GM21515 (cell line): ENCODE data around the gene BHLHE41.
A peak's percentile ranks its signal among the peaks of the same experiment; 100 is the strongest.

Experiments used
- ATAC-seq: cut with Tn5 transposase; IDR thresholded peaks from one replicate; pipeline ENCODE4 v1.9.1; 2021; ENCODE audit not compliant: unreplicated experiment

Gene BHLHE41

DNA sequence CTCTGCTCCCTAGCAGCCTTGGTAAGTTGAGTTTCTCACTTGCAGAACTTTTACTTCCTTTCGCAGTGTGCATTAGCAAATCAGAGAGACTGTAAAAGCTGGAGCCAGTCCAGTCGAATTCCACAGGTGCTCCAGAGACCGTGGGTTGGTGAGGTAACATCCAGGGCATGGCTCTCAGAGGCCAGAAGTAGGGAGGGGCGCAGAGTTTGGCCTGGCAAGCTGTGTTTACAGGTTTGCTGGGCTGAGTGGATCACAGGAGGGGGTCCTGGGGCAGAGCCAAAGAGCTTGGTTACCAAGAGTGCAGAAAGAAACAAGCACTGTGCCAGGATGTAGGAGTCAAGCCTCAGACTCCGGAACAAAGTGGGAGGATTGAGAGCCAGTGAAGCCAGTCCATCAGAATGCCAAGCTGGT is 10.2 kb upstream of the BHLHE41 start:
- no peak for ATAC-seq

DNA sequence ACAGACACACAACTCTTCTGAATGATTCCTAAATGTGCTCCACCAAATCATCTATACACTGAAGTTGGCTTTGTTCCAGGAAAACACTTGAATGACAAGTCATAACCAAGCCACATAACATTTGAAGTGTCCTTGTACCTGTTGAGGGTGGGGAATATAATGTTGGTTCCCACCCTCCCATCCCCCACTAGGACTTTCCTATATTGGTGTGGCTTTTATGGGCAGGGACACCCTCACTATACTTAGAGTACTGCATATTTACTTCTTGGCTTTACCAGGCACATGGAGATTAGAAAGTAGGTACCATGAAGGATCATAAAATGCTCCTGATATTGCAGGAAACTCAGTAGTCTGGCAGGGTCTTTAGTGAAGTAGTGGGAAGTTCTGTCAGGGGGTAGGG is 9.7 kb upstream of the BHLHE41 start:
- ATAC-seq, result no peak

DNA sequence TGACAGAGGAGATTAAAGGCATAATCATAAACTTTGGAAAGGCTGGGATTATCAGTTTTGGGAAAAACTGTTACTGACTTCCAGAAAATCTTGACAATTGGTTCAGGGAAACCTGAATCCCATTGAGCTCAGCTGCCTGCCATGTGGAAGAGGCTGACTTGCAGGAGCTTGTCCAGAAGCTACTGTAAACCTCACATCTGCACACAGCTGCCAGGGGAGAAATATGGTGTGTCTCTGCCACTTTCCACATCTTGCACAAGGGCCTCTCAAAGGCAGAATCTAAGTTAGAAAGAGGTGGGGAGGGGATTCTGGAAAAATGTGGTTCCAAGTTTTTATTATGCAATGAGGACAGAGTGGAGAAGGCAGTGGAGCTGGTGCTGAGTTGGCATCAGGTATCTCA is 8.7 kb upstream of the BHLHE41 start:
- ATAC-seq, result no peak

DNA sequence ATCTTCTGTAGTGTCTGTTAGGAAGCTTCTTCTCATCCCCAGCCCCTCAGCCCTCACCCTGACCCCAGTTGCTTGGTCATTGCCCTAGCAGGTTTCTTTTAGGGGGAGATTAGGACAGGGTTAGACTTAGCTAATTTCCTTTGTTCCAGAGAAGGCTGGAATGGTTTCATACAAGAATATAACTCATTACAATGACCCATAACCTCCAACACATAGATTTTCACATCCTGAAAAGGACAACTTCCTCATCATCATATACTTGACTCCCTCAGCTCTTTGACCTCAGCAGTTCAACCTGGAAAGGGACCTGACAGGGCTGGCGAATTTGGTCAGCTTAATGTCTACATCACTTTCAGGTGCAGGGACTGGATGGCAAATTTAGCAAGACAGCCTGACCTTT is 8.0 kb upstream of the BHLHE41 start:
- ATAC-seq, result no peak

DNA sequence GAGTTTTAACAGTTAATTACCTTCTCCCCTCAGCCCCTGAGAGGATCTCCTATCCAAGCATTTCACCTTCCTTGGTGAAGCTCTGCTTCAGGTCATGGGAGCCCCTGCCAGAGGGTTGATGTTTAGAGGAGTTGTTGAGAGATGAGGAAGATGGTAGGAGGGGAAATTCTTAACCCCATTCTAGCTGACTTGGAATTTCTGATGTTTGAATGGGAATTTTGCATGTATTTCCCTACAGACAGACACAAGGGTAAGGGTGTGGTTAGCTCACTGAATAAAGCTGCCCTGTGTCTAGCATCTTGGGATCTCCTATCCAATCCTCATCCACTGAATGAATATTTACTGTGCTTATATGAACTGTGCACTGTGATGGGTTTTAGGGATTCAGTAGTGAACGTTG is 7.1 kb upstream of the BHLHE41 start:
- ATAC-seq, result no peak

DNA sequence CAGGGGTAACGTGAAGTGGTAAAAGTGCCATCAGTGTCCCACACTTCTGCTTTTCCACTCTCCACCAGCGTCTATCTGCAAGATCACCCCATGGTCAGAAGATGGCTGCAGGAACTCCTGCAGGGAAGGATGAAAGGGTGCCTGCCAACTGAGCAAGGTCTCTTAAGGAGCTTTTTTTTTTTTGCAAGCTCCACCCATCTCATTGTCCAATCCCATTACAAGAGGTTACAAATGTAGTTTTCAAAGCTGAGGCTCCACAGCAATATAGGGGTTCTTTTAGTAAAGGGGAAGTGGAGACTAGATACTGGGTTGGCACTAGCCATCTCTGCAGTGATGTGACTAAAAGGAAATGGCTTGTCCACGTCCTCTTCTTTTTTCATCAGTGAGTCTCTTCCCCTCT is 5.9 kb upstream of the BHLHE41 start:
- no peak for ATAC-seq

DNA sequence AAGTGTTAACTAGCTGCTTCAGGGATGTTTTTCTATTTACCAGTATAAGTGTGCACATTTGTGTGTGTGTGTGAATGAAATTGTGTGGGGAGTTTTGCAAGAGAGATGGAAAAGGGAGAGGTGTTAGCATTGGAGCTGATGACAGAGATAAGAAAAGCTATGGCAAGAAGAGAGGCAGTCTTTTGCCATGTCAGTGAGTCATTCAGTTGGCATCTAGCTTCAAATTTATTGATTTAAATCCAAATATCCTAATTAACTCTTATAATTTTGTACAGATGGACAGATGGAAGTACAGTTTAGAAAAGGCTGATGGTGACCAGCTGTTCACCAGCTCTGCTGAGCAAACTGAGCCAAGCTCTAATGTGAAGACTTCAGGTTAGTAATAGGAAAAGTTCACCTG is 3.3 kb upstream of the BHLHE41 start:
- no peak for ATAC-seq

DNA sequence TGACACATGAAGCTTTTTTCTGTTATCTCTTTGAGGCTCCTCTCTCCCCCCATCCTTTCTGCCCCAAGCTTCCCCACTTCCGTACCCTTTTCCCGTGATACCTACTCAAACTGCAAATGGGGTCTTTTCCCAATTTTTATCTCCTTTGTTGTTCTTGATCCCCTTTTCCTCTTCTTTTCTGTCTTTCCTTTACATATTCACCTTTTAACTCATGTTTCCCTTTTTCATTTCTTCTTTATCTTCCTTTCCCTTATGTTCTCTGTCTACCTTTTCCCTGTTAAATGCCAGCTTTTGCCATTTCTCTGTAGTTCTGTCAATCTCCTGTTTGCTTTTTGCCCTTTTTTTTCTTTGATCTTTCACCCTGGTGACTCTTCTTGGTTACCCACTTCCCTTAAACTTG is 2.6 kb upstream of the BHLHE41 start:
- no peak for ATAC-seq

DNA sequence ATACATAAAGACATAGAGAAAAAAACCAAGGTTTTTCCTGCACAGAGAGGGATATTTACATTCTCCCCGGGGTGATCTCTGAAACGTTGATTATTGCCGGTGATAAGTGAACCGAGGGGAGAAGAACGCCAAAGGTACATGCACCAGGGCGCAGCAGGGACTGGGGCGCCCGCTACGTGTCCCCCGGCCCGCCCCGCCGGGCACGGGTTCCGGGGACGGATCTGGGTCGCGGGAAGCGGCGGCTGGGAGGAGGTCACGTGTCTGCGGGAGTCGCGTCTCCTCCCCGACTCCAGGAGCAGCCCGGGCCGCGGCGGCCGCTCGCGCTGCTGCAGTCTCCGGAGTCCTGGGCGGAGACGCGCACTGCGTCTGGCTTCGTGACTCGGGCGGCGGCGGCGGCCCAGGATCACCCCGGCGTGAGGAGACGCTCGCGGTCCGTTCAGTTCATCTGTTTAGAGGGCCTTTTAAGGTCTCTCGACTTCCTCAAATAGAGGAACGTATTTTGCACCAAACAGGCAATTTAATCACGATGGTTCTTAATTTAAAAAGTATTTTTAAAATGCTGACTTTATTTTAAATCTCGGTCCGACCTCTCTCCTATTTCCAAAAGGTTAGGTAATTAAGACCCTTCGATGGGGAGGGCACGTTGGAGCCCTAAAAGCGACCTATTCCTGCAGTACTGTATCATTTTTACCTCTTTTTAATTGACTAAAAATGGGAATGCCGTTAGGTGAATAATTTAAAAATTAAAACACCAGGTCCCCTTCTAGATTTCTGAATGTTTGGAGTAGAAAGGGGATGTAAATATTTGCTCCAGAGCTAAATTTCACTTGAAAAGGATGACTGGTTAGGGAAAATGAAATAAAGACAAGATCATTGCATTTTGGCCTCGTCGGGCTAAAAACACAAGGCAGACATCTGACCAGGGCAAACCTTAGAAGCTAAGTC is 1.8 kb upstream of the BHLHE41 start:
- peak; percentile 34 for ATAC-seq

DNA sequence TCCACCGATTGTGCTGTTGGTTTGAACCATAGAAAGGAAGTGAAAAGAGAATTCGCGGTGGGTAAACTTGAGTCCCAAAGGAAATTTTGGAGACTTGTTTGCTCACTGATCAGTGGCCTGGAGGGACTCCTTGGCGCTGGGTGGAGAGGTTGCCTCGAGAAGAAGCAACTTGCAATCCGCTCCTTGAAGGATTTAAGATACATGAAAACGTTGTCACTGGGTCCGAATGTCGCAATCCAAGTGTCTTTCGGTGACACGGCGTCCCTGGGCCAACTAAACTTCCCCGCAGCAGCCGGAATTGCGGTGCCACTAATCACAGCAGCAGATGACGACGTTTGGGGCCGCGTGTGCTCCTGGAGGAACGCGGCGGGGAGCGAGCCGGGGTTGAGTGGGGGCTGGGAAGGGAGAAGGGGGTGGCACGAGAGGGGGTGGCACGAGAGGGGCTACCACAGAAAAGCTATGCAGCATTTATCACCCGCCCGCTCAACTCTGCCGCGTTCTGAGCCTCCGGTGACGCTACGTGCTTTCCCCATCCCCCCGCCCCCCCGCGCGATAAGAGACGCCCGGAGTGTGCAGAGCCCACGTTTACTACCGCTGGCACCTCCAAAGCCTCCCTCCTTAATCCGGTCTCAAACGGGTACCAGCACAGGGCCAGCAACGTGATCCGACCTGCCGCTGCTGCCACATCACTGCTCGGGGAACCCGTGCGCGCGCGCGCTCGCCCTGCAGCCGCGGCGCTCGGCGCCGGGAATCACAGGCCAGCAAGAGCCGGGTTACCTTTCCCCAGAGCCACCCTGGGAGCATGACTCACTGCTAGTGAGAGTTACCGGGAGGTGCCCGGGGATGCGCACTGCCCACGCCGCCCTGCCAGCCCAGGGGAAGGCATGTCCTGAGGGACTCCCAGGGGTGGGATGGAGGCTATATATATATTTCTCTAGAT is 833 bp upstream of the BHLHE41 start:
- peak; percentile 28 for ATAC-seq

DNA sequence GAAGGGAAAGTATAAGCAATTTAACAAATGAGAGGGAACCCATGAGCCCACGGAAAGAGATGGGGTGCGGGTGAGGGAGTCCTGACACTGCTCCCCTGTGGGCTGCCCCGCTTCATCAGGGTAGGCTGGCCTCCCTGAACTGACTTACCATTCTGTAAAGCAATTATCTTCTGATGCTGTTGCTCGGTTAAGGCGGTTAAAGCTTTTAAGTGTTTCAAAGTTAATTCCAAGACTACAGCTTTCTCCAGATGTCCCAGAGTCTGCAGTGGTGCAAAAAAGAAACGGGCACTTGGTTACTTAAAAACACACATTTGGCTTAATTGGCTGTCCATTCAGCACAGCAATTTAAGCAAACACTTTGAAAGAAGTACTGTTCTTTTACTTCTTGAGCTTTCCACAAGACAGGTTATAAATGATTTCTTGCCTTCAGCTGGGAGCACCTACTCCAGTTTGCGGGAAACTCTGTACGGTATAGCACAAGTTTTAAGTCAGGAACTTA is 1.3 kb downstream of the BHLHE41 start:
- ATAC-seq, result no peak

DNA sequence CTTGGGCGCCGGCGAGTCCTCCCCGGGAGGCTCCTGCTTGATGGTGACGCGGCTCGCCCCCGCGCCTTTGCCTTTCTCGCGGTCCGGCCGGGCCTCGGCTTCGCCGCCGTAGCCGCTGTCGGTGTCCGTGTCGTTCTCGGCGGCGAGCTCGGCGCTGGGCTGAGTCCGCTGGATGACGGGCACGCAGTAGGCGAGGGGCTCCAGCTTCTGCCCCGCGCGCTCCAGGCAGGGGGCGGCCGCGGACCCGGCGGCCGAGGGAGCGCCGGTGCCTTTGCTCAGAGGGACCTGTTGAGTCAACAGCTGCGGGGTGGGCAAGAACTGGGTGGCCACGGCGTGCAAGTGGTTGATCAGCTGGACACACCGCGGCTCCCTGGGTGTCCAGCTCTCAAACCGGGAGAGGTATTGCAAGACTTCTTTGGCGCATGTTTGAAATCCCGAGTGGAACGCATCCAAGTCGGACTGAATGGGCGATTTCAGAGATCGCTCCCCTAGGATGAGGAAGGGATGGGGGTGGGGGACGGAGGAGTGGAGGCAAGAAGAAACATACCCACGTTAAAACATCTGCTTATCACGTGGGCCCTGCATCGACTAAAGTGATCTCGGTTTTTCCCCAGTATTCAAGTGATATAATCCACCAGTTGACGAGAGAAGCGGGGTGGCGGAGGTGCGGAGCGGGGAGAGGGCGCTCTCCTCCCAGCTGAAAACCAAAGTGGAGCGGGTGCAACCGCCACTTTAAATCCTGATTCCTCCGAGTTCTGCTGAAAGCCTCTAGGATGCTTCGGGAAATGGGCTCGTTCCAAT is 2.0 kb downstream of the BHLHE41 start:
- peak; percentile 10 for ATAC-seq

DNA sequence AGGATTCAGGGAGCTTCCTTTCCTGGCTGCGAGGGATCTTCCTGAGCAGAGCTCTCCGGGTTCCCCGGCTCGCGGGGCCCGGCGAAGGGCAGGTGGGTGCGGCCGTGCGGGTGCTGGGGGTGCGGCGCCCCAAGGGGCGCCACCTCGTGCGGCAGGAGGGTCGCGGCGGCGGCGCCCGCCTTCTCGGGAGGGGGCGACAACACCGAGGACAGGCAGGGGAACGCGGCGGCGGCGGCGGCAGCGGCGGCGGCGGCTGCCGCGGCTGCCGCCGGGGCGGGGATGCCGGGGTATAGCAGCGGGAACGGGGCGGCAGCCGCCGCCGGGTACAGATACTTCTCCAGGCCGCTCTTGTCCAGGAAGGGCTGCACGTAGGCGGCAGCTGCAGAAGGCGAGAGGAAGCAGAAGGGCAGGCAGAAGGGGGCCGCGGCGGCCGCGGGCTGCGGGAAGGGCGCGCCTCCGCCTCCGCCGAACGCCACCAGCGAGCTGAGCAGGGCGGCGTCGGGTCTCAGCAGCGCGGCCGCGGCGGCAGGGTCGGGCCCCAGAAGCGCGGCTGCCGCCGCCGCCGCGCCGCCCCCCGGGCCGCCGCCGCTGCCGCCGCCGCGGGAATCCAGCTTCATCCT is 2.7 kb downstream of the BHLHE41 start:
- peak; percentile 24 for ATAC-seq

DNA sequence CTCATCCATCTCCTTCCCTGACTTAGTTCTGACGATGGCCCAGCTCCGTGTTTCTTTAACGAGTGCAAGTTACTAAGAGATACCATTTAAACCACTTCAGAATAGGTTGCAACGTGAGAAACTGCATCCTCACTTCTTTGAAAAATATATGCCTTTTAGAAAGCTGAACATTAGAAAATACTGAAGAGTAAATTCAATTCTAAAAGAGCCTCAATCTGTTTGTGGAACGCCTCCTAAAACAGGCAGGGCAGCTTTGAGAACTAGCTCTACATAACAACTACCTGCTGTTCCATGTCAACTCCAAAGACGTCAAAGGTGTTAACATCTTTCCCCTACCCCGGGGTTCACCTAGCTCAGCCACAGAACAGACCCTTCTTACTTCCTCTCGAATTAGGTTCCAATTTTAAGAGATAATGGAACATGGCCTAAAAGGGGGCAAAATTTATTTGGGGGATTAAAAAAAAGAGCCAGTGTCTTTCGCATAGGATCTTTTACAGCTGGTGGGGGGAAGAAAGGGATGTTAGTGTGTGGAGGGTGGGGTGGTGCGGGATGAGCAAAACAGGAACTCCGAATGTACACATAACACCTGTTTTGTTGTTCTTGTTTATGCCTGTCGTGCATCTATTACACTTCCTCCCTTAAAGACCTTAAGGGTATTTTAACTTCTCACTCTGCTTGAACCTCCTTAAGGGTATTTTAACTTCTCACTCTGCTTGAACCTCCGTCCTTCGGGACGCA is 3.3 kb downstream of the BHLHE41 start:
- ATAC-seq, result no peak

DNA sequence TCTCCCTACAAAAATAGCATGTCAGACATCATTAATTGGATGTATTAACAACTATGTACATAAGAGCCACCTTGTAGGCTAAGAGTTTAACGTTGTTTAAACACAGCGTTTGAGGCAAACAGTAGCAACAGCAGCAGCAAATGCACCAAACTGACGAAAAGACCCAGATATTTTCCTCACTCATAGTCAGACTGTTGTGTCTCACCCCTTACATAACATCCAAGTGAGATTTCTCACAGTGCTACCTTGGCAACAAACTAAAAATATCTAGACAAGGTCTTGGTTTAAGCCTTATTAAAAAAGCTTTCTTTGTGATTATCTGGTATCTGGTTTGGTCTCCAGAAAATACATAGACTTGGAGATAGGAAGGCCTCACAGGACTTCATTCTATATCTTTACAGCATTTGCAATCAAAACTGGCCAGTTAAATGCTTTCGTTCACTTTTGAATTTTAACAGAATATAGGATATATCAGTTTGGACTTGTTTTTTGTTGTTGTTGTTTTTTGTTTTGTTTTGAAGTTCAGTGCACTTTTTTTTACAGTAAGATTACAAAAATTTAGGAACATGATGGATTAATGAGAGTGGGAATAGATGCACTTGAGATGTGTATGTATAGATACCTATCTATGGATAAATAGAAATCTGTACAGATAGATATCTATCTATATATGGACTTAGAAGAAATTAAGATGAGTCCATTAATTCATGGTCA is 4.1 kb downstream of the BHLHE41 start:
- no peak for ATAC-seq

DNA sequence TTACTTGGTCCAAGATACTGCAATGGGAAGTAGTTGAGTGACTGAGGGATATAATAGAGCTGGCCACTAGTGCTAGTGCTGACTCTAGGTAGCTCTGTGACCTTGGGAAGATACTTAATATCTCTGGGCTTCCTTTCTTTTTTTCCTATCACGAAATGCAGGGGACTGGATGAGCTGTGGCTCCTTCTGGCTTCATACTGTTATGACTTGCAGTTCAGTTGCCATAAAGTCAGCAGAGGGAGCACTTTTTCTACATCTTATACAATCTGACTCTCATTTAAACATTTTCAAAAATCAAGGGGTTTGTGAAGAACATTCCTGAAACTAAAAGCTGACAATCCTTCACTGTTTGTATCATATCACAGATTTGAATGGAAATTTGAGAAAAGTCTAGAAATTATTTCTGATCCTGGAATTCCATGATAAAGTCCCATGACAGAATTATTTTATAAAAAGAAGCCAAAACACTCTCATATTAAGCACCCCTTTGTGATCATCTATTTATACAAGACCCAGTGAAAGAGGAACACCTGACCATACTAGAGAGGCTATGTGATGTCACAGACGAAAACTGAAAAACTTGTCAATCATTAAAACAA is 5.3 kb downstream of the BHLHE41 start:
- ATAC-seq, result no peak

DNA sequence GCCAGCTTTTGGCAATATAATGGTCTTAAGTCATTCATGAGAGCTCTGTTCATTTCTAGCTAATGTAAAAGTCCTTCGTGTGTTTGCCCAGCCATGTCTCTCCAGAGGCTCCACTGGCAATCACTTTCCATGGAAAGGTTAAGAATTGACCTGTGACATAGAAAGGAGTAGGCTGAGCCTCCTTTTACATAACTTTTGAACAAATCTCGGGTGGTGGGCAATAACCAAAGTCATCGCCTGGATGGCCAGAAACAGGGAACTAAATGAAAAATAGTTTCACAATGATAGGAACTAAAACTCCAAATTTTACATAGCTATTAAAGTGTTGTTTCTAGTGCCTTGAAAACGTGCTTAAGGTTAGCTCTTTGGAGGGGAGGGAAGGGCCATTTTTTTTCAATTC is 6.5 kb downstream of the BHLHE41 start:
- ATAC-seq, result no peak

DNA sequence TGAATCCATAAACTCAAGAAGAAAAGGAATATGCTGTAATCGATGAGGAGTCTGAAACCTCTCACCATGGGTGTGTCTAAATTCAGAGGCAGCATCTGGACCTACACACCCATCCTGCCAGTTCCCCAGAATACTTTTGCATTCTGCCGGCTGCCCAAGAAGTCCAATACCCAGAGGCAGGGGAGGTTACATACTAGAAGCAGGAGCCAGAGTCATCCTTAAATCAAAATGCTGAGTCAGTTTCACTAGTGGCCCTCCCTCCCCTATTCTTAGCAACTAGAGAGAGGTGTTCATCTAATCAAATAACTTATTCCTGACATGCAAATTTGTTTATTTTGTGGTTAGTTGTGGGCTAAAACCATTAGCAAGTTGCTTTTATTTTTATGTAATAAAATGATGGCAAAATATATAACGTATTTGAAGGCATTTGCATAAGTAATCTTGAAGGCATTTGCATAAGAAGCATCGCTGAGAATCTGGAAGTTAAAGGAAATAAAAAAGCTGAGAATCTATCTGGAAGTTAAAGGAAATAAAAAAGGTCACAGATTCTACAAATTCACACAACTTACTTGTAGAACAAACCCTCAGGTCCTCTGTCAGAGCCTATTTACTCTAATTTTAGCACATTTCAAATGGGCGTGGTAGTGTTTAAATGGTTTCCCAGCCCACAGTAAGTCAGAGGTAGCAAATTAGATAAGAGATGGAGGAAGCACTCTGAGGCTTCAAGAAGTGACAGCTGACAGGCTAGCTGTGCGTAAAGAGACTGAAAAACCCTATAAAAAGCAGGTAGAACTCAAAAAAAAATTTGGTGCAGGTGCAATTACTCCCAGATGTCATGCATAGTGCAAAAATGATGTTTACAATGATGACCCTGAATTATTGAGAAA is 7.8 kb downstream of the BHLHE41 start:
- no peak for ATAC-seq
